GM18520 (cell line): ENCODE measurements around the gene CARD14.

Experiments
- ATAC-seq: cut with Tn5 transposase; IDR thresholded peaks from one replicate; pipeline ENCODE4 v1.9.1; 2021; ENCODE audit not compliant: unreplicated experiment

The CARD14 gene

DNA sequence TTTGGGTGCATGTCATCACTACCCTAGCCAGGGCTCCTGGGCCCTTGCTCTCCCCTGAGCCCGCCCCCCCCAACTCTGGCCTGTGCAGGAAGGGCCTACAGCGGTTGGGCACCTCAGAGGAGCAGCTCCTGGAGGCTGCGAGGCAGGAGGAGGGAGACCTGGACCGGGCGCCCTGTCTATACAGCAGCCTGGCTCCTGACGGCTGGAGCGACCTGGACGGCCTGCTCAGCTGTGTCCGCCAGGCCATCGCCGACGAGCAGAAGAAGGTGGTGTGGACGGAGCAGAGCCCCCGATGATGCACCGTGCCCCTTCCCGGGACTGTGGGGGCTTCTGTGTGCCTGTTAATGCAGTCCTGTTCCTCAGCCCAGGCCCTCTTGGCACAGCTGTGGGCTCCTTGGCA lies 38.2 kb downstream of the CARD14 start:
- ATAC-seq, result no peak

DNA sequence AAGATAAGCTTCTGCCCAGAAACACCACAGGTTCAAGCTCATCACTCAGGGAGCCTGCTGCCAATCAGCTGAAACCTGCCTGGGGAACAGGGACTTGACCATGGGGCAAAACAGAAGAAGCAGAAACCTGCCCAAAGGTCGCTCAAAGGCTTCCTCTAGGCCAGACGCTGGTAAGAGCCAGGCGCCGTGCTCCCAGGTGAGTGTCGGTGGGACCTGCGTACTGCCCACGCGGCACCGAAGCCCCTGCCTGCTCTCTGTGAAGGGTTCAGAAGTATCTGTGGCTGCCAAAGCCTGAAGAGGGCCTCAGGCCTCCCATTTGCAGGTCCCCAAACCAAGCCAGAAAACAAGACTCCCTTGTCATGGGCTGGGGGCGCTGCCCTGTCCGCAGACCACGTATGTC lies 39.9 kb downstream of the CARD14 start:
- no peak for ATAC-seq

DNA sequence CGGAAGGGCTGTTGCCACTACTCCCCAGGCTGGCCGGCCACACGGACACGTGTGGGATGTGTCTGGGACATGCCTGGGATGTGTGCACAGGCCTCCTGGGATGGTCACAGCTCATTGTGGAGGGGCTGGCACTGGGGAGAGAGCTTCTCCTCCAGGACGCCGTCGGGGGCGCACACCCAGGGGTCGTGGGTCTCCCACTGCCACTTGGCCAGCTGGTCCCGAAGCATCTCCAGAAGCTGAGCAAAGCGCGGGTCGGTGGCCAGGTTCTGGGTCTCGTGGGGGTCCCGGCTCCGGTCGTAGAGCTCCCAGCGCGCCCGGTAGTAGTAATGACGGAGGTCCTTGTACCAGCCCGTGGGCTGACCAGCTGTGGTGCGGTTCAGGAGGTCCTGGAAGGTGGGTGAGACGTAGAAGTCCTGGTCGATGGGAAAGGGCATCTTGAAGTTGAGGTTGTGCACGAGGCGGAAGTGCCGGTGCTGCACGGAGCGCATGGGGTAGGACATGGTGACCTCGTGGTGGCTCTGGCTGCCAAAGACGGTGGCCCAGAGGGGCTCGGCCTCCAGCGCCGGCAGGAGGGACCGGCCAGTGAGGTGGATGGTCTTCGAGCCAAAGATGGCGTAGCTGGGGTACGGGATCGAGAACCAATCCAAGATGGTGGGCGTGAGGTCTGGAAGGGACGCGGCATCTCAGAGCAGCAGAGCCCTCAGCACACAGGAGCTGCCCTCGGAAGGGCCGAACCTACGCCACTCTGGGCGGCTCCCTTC lies 40.7 kb downstream of the CARD14 start:
- no peak for ATAC-seq

DNA sequence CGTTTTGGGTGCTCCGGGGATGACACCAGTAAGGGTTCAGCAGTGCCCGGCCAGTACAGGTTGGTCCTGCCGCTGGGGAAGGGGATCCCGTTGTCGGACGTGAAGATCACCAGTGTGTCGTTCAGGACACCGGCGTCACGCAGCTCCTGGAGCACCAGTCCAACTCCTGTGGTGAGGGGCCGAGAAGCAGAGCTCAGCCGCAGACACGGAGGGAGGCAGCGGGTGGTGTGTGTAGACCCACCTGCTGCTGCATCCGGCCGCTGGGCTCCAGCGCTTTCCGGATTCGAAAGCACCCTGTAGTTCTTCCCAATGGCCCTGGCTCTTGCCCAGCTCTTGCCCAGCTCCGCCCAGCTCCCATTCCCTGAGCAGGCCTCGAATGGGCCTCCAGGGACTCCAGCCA lies 42.3 kb downstream of the CARD14 start:
- ATAC-seq, result no peak

DNA sequence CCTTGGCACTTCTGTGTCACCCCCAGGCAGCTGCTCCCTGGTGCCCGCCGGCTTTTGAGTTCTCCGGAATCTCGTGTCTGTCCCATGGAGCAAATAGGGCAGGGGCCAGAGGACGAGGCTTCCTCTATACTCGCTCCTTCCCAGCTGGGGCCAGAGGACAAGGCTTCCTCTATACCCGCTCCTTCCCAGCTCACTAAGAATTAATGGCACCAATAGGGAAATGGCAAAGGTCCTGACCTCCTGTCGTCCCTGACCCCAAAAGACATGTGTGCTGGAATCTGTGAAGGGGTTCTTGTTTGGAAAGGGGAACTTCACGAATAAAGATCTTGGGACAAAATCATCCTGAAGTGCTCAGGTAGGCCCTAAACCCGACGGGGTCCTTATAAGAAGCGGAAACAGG lies 42.7 kb downstream of the CARD14 start:
- no peak for ATAC-seq

DNA sequence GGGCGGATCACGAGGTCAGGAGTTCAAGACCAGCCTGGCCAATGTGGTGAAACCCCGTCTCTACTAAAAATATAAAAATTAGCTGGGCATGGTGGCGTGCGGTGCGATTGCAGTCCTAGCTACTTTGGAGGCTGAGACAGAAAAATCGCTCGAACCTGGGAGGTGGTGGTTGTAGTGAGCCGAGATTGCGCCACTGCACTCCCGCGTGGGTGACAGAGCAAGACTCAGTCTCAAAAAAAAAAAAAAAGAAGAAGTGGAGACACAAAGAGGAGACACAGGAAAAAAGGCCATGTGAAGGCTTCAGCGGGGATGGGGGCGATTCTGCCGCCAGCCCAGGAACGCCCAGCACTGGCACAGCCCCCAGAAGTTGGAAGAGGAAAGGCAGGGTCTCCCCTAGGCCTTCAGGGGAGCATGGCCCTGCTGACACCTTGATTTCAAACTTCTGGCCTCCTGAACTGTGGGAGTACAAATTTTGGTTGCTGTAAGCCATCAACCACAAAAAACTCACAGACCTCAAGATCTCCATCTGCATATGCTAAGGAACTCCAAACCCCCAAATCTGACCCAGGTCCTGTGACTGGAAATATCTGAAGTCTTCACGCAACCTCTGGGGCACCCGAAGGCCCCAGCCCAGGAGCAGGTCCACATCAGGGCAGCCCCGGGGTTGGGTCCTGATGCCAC lies 43.3 kb downstream of the CARD14 start:
- no peak for ATAC-seq

- ATAC-seq, result no peak
Observed at GRCh38 chr17:80213643-80213975, 43.8 kb downstream of the CARD14 start.

GRCh38 chr17:80214012-80214877 lies 44.4 kb downstream of the CARD14 start:
- ATAC-seq, result no peak

- ATAC-seq, result no peak
Observed at GRCh38 chr17:80214878-80215210, 45.0 kb downstream of the CARD14 start.

- no peak for ATAC-seq
Observed at GRCh38 chr17:80216473-80217456, 46.9 kb downstream of the CARD14 start.

- no peak for ATAC-seq
Observed at GRCh38 chr17:80217703-80218362, 48.0 kb downstream of the CARD14 start.

- ATAC-seq, result no peak
Observed at GRCh38 chr17:80218391-80218790, 48.6 kb downstream of the CARD14 start.

- ATAC-seq, result peak; percentile 51
Observed at GRCh38 chr17:80219013-80219762, 49.4 kb downstream of the CARD14 start.

- ATAC-seq, result peak; percentile 5
Observed at GRCh38 chr17:80219763-80220053, 49.9 kb downstream of the CARD14 start.

DNA sequence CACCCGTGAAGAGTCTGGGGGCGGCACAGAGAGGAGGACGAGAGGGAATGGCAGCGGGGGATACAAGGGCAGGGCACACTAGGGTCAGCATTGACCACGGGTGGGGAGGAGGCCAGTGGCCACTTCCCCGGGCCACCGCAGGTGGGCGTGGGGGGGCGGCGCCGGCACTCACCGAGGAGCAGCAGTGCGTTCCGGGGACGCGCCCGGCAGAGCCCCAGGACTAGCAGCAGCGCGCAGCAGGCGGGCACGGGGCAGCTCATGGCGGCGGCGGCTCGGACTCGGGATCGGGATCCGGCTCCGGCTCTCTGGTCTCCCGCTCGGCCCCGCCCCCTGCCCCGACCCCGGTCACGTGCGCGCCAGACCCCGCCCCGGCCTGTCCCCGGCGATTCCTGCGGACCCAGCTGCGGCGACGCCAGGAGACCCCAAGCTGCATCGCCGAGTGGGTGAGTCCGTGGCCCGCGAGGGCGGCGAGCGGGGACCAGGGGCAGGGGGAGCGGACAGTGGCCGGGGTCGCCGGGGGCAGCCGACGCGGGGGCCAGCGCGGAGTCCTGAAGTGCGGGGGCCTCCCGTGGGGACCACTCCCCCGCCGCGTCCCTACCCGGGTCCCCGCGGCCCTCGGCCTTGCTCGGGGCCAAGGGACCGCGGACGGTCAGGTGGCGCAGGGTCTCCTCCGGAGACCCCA lies 50.4 kb downstream of the CARD14 start, which contains the start of the genes SGSH and SLC26A11:
Gene SGSH (minus strand): TSS at position 280 of the 682 bp plus-strand sequence. CDS start 20 bp downstream, at position 260.
Gene SLC26A11 (plus strand): TSS at position 374 of the 682 bp plus-strand sequence. CDS start 1,134 bp downstream, outside the sequence.
- no peak for ATAC-seq

DNA sequence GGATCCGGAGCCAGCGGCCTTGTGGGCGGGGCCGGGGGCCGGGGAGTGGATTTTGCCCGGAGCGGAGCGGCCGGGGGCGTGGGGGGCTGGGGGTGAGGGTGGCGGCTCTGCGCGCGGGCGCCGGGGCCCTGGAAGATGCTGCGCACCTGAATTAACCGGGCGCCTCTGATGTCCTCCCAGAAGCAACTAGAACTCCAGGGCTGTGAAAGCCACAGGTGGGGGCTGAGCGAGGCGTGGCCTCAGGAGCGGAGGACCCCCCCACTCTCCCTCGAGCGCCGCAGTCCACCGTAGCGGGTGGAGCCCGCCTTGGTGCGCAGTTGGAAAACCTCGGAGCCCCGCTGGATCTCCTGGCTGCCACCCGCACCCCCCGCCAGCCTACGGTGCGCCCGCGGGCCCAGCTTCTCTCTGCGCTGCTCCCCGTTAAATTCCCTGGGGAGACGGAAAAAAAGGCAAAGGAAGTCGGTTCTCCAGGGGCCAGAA lies 50.9 kb downstream of the CARD14 start:
- ATAC-seq, result no peak

DNA sequence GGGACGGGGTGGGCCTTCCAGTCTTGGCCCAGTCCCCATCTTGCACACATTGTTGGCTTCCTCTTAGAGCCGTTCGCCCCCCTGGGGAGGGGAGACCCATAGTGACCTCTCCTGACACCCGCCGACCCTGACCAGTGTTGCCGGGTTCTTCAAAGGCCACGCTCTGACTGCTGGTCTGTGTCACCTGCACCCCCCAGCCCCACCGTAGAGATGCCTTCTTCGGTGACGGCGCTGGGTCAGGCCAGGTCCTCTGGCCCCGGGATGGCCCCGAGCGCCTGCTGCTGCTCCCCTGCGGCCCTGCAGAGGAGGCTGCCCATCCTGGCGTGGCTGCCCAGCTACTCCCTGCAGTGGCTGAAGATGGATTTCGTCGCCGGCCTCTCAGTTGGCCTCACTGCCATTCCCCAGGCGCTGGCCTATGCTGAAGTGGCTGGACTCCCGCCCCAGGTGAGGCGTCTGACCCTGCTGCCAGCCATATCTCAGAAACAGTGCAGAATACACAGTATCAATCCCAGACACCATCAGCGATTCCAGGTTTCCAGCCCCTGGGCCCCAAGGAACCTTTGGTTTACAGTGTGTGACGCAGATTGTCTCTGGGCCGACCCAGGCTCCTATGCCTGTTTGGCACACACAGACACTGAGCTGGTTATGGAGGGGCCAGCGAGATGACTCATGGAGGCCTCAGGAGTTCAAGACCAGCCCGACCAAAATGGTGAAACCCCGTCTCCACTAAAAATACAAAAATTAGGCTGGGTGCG lies 51.7 kb downstream of the CARD14 start:
- ATAC-seq, result no peak
